Right renal cortex interstitium (tissue), 3 donors: ENCODE measurements around the gene CEP89. TPM values are rescaled to one million over a fixed set of nuclear protein-coding genes. Genes with fewer than 3 reads are reported as not detected.
"Not testable (repeated sequence)": the region's sequence is repeated elsewhere in the genome, so short reads cannot be mapped to it uniquely, and the experiment has no call there.

Source experiments
- DNase-seq, 3 donors: peaks; one replicate each; pipeline ENCODE4 v3.0.0-alpha.2; 2013; ENCODE audit warnings: low read depth in 3 of 3, low spot score in 2 of 3
- polyA plus RNA-seq, 3 donors: library from polyadenylated mRNA; unstranded; fragments of 120-200 nt; gene quantifications; one replicate each; pipeline ENCODE4 v1.2.1, GENCODE V29; 2013; ENCODE audit not compliant: insufficient read length in 3 of 3

CEP89 gene
- polyA plus RNA-seq, 3 donors = 29.4 to 31.9 (median 30.1) TPM

DNA sequence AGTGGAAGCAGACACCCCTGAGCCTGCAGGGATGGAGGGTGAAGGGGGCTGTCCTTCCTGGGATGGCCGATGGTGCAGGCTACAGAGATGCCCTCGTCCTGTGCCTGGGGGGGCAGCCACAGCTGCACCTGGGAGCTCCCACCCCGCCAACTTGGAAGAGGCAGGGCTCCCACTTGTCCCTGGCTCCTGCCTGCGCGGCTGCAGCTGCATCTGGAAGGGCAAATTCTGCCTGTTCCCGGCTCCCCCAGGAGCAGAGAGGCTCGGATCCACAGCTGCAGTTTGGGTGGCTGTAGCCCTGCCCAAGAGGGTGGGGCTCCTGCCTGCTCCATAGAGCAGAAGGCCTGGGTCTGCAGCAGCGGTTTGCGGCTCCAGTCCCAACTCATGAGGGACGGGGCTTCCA is 2.2 kb downstream of the CEP89 start:
- DNase-seq = no peak

DNA sequence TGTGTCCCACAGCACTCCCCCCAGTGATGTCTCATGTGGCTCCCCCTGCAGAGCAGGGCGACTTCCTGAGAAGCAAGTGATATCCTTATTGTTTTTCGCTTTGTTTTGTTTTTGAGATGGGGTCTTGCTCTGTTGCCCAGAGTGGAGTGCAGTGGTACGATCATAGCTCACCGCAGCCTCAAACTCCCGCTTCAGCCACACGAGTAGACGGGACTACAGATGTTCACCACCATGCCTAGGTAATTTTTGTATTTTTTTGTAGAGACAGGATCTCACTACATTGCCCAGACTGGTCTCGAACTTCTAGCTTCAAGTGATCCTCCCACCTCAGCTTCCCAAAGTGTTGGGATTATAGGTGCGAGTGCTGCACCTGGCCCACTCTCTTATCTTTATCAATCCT is 5.0 kb downstream of the CEP89 start:
- no peak for DNase-seq

DNA sequence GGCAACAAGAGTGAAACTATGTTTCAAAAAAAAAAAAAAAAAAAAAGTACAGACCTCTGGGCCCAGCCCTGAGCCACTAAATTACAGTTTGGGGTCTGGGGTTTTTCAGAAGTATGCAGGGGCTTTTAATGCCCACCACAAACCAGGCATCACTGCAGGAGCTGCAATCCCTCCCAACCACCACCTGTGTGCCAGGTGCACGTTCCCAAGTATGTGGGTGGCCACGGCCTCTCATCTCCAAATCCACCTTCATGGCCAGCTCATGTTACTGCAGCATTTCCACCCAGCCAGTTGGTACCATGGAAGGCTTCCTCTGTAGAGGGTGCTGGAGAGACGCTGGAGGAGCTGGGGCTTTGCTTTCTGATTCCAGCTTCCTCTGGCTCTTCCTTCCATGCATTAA is 26.5 kb downstream of the CEP89 start:
- DNase-seq = no peak

DNA sequence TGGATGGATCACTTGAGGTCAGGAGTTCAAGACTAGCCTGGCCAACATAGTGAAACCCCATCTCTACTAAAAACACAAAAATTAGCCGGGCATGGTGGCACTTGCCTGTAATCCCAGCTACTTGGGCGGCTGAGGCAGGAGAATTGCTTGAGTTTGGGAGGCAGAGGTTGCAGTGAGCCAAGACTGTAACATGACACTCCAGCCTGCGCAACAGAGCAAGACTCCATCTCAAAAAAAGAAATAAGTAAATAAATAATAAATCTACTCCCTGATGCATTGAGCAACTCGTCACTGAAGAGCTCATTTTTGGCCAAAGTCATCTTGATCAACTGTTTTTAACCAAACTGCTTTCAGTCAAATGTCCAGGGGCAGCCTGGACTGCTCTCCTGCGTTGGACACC is 30.5 kb downstream of the CEP89 start:
- DNase-seq = not testable (repeated sequence)

DNA sequence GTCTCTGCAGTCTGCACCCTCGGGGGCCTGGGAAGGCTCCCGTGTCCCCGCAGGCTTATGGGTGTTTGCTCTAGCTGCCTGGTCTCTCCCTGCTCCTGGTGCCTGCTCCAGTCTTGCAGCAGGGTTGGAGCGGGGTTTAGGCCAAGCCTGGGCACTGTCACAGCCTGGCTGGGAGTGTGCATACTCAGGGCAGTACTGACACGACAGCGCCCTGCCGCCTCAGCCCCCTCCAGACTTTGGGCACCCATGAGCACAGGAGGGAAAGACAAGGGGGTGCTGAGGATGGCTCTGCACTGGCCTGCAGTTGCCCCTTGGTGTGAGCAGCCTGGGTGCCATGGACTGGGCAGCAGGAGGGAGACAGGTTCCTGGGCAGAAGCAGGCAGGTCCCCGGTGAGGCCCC is 35.7 kb downstream of the CEP89 start:
- DNase-seq = no peak

DNA sequence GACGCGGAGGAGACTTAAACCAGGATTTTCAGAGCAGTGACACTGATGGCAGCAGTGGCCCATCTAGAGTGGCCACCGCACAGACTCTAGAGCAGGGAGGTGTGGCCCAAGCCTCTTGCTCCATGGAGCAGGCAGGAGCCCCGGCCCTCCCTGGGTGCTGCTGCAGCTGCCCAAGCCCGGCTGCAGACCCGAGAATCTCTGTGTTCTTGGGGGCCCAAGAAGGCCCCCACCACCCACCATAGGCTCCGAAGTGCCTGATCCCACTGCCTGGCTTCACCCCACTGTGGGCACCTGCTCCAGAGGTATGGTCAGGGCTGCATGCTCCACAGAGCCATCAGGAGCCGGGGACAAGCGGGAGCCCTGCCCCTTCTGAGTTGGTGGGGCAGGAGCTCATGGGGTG is 36.1 kb downstream of the CEP89 start:
- DNase-seq = no peak

DNA sequence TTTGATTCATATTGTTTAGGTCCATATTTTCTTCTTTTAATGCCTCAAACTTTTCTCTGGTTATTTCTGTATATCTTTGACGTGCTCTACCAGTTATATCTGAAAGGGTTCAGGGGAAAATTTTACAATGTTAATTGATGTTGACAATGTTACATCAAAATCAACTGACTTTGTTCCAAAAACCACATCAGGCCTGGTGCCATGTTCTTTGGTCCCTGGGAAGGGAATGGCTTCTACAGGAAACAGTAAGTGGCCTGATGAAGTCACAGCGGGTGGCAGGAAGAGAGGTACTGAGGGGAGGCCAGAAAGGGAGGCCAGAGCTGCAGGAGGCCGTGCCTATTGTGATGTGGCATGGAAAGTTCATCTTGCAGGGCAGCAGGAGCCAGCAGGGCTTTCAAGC is 38.2 kb downstream of the CEP89 start:
- DNase-seq = no peak

DNA sequence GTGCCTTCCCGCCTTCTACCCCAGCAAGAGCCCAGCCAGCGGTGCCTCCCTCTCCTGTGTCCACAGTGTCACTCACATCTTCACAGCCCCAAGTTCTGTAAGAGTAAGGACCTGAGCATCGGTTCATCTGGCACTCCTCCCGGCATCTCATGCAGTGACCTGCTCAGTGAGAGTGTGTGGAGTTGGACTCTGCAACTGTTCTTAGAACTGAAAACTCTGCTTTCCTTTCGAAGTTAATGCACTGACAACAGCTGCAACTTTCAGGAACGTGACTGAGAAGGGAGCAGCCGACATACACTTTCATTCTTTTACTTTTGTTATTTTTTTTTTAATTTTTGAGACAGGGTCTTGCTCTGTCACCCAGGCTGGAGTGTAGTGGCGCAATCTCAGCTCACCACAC is 41.2 kb downstream of the CEP89 start:
- DNase-seq = no peak

DNA sequence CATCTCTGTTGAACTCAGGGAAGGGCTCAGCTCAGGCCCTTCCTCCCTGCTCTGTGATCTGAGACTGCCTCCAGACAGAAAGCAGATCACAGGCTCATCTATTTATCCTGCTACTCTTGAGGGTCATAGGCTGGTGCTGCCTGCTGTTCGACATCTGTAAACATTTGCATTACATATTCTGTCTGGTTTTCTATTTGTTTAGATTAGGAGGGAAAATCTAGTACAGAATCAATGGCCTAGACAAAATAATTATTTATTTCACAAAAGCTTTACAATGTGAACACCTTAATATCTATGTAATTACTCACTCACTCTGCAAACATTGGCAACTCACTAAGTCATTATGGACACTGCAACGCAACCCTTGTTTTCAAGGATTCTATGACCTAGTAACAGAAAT is 43.0 kb downstream of the CEP89 start:
- no peak for DNase-seq

DNA sequence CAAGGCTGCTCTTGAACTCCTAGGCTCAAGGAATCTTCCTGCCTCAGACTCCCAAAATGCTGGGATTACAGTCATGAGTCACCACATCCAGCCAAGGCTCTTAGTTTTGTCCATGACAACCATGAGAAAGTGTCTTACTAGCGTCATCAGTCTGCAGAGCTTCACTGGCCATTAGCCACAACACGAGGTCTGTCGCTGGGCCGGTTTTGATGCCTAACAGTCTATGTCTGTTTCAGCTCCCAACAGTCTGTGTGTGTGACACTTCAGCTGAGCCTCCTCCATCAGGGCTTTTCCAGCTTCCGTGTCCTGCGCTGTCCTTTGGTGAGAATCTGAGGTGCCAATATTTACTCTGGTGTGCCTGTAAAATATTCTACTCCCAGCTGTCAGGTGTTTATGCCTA is 47.6 kb downstream of the CEP89 start:
- DNase-seq = no peak

DNA sequence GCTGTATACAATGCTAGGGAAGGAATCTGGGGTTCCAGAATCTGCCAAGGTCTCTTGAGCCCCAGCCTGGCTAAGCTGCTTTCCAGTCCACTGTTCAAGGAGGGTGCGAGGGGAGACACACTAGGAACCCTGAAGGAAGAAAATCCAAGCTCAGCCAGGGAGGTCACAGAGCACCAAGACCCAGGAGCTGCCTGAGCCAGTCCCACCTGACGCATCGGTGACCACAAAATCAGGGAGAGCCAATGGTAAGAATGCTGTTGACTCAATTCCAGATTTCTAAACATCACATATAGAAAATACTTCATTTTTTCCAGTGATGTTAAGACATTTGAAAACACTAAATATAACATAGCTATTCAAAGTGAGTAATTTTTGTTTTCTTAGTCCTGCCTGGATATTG is 50.1 kb downstream of the CEP89 start:
- DNase-seq = no peak

DNA sequence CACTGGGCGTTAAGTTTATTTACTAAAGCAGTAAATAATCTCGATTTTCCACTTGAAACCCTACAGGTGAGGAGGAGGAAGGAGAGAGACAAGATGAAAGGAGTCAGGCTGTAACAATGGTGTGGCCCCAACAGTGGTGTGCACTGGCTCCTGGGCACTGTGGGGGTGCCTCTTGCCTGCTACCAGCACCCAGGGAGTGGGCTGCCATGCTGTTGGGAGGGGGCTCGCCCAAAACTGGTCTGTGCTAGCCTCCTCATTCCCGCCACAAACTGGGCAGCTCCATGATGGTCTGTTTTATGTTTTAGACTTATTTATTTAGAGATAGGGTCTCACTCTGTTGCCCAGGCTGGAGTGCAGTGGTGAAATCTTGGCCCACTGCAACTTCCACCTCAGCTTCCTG is 52.4 kb downstream of the CEP89 start:
- DNase-seq = no peak

DNA sequence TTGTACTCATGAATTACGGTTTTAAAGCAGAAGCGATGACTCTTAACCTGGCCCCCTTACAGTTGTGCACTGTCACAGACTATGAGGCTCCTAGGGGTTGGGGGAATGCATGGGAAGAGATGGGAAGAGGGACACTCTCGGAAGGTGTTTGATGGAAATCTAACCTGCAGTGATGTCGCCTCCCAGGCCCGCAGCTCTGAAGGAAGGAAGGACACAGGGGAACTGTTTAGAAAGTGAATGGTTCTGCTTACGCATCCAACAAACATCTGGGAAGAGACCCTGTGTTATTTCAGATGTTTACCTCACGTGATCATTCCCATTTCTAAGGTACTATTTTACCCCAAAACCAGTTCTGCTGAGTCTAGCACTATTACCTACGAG is 54.2 kb downstream of the CEP89 start:
- no peak for DNase-seq

DNA sequence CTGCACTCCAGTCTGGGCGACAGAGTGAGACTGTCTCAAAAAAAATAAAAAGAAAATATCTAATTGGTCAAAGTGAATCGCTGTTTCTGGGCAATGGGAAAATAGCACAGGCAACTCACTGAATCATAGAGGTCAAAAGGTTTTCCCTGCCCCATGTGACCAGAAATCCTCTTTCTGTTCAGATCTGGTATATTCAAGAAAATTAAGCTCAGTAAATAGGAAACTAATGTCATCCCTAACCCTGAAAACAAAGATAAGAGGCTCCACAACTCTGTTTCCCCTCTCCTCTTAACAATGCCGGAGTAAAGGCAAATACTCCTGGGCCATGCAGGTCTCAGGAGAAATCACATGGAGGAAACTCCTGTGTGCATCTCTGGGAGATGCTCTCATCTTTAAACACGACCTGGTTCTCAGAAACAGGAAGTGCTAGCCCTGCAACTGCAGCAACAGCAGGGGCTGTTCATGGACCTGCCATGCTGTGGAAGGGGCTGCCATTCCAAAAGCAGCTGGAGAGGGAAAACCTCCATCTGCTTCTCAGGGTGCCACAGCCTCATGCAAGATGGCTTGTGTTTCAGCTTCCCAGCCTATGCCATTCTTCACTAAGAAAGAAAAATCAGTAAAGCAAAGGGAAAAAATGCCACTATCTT is 54.7 kb downstream of the CEP89 start:
- DNase-seq = no peak

DNA sequence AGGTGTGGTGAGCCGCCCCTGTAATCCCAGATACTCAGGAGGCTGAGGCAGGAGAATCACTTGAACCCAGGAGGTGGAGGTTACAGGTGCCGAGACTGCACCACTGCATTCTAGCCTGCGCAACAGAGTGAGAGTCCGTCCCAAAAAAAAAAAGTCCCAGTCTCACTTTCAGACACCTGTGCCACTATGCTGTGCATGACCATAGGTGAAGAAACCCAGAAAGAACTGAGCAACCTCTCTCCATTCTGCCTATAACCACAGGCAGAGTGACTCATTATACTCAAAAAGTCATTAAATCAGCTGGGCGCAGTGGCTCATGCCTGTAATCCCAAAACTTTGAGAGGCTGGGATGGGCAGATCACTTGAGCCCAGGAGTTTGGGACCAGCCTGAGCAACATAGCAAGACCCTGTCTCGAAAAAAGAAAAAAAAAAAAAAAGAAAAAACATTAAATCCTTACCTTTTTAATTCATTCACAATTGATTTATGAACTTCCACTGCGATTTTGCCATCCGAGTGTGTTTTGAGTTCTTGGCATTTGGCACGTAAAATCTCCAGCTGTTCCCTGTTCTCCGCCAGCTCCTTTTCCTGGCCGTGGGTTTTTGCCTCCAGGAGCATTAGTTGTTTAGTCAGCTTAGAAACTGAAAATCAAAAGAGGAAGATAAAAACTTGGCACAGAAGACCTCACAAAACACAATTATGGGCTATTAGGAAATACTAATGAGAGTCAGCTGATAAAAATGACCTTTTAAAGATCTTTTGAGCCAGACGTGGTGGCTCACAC is 56.7 kb downstream of the CEP89 start:
- DNase-seq = no peak

DNA sequence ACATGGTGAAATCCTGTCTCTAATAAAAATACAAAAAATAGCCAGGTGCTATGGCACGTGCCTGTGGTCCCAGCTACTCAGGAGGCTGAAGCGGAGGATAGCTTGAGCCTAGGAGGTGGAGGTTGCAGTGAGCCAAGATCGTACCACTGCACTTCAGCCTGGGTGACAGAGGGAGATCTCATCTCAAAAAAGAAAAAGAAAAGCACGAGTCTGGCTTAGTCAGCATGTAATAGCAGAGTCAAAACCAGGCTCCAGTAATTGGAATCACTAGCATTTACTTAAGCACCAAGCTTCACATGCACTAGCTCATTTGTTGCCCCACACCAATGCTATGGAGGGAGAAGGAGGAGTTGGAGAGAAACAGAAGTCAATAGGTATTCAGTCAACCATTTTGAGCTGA is 60.3 kb downstream of the CEP89 start:
- DNase-seq = no peak

DNA sequence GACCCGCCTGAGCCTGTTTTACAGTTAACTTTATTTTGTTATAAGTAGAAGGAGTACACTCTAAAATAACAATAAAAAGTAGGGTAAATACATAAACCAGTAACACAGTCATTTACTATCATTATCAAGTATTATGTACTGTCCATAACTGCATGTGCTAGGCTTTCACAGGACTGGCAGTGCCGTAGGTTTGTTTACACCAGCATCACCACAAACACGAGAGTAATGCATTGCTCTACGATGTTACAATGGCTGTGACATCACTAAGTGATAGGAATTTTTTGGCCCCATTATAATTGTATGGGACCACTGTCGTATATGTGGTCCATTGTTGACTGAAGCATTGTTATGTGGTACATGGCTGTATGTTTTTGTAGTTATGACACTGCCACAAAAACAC is 60.9 kb downstream of the CEP89 start:
- no peak for DNase-seq

DNA sequence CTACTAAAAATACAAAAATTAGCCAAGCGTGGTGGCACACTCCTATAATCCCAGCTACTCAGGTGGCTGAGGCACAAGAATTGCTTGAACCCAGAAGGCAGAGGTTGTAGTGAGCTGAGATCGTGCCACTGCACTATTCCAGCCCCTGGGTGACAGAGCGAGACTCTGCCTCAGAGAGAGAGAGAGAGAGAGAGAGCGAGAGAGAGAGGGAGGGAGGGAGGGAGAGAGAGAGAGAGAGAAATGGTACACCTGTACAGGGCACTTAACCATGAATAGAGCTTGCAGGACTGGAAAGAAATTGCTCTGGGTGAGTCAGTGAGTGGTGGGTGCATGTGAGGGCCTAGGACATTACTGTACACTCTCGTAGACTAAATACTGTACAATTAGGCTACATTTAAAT is 61.7 kb downstream of the CEP89 start:
- DNase-seq = no peak

DNA sequence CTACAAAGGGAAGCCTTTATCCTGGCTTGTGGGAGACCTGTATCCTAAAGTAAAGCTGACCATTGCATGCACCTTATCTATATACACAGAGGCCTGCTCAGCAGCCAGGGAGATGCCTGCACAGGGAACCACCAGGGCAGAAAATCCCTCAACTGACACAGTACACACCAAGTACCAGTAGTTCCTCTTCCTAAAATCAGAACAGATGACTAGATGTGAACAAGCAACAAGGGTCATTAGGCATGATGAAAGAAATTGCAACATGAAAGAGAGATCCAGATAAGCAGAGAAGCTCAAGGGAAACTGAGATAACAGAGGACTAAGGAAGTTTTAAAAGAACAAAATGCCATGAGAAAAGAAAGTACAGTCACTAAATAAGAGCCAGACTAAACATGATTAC is 62.5 kb downstream of the CEP89 start:
- DNase-seq = no peak

DNA sequence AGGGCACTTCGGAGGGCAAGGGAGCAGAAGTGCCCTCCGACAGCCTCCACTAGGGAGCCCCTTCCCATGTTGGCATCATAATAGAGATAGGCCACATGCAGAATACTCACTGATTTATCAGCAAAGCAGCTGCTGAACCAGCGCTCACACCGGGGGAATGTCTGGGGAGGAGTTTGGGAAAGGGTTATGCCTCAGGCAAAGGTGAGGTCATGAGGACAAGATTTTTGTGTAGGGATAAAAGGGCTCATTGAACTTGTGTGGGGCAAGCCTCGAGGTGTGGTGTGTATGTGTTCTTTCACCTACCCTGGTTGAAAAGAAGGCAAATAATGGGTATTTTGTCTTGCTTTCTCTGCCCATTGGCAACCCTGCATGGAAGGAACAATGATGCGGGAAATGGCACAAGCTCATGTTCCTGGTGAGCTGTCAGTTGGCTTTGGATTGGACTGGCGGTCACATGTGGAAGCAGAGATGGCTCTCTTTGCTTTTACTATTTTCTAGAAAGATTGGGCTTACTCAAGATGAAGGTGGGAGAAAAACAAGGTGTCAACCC is 63.0 kb downstream of the CEP89 start:
- DNase-seq = no peak

DNA sequence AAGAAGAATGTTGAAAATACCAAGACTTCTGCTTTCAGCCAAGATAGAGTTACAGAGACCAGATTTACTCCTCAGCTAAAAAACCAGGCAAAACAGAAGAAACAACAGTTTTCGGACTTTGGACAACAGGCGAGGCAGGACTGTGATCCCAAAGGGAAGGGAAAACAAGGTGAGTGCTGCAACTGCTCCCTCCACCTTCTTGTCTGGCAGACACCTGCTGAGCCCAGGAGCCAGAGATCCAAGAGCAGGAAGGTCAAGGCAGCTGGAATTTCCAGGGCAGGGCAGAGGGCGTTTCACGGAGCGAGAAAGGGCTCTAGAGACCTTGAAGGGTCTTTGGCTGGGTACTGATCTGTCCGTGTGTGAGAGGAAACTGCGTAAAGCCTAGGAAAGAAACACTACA is 69.3 kb downstream of the CEP89 start:
- DNase-seq = no peak

DNA sequence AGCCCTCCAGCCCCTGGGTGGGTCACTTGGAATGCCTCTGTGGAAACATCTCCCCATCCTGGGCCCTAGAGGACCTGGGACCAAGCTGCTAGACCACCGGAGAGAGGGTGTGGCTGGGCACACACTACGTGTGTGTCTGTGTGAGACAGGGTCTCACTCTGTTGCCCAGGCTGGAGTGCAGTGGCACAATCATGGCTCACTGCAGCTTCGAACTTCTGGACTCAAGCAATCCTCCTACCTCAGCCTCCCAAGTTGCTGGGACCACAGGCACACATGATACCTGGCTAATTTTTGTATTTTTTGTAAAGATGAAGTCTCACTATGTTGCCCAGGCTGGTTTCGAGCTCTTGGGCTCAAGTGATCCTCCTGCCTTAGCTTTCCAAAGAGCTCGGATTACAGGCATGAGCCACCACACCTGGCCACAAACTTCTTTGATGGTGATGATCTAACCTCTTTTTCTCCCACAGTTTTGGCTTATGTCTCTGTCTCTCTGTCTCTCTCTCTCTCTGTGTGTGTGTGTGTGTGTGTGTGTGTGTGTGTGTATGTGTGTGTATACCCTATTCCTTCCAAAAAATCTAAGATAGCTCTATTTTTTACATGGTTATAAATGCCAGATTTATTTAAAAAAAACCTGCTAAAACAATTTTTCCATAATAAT is 70.1 kb downstream of the CEP89 start:
- DNase-seq = no peak
